Stimulated activated CD4-positive, alpha-beta T cell treated with anti-CD3 and anti-CD28 coated beads, Interleukin-4, amount 100 ng/mL, for 4 hours (primary cell): ENCODE measurements around the gene TMEM26.

Source experiments
- DNase-seq, 2 experiments: peaks; one replicate each; pipeline ENCODE4 v3.0.0-alpha.2; 2020

The TMEM26 gene

GRCh38 chr10:61452655-61453641 is at the start of gene TMEM26:
Gene TMEM26, minus strand, starts transcription at chr10:61453381. Its CDS starts 300 bp downstream, at chr10:61453081.
- DNase-seq: peak in 1 of 2 experiments; percentile 0

DNA sequence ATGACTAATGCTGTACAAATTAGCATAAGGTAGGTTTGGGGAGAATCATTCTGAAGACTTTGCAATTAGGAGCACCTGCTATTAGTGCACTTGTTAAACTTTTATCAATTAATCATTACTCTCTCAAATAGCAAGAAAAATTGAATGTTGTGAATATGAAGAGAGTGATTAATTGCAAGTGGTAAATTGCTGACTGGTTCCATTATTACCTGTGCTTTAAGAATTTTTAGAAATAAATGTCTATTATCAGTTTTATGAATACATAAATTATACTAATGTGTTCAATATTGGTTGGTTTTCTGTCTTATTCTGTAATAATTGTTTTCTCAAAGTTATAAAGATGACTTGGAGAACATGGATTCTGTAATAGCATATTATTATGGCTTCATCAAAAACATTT is 47.3 kb upstream of the TMEM26 start:
- no peak for DNase-seq

- DNase-seq: no peak
These were observed 39.3 kb upstream of the TMEM26 start for GRCh38 chr10:61492364-61492995.

GRCh38 chr10:61487506-61487905 is 34.3 kb upstream of the TMEM26 start:
- DNase-seq: no peak

- DNase-seq: no peak
These were observed 33.7 kb upstream of the TMEM26 start for GRCh38 chr10:61486738-61487396.

- DNase-seq: no peak
These were observed 33.1 kb upstream of the TMEM26 start for GRCh38 chr10:61486251-61486650.

GRCh38 chr10:61481597-61481996 is 28.4 kb upstream of the TMEM26 start:
- no peak for DNase-seq

DNA sequence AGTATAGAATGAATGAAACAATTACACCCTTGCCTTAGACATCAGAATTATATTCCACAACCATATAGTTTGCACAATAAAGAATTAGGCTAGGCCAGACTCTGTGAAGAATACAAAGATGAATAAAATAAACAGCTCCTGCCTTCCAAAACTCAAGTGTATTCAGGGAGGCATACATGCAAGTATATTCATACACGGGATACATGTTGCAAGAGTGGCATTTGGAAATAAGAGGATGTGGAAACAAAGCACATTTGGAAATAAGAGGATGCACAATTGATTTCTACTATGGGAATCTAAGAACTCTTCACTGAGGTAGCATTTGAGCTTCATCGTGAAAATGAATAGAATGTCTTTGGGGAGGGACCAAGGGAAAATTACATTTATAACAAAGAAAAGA is 27.0 kb upstream of the TMEM26 start:
- no peak for DNase-seq

GRCh38 chr10:61478621-61479312 is 25.6 kb upstream of the TMEM26 start:
- DNase-seq: no peak

DNA sequence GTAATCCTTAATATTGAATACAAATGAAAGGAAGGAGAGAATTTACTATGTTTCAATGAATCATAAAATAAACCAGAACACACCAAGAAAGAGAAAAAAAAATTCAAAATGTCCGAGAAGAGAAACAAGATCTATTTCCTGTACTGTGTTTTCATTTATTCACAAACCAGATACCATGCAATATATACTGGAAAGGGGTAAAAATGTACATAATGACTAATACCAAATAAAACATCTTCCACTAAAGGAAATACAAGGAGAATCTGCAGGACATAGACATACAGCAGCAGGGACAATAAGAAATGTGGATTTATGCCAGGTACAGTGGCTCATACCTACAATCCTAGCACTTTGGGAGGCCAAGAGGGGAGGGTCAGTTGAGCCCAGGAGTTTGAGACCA is 24.3 kb upstream of the TMEM26 start:
- DNase-seq: no peak

DNA sequence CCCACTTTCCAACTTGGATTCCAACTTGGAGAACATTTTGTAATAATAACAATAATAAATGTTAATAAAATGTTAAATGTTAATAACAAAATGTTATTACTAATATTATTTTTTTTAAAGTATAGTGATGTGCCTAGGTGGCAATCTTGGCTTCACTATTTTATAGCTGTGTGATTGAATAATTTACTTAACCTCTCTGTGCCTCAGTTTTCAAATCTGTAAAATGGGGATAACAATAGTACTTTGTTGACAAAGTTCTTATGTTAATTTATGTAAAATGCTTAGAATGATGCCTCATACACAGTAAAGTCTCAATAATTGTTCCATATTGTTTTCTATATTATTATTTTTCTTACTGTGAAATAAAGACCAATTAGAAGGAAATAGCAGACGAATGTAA is 23.3 kb upstream of the TMEM26 start:
- no peak for DNase-seq

GRCh38 chr10:61475449-61475873 is 22.3 kb upstream of the TMEM26 start:
- DNase-seq: no peak

DNA sequence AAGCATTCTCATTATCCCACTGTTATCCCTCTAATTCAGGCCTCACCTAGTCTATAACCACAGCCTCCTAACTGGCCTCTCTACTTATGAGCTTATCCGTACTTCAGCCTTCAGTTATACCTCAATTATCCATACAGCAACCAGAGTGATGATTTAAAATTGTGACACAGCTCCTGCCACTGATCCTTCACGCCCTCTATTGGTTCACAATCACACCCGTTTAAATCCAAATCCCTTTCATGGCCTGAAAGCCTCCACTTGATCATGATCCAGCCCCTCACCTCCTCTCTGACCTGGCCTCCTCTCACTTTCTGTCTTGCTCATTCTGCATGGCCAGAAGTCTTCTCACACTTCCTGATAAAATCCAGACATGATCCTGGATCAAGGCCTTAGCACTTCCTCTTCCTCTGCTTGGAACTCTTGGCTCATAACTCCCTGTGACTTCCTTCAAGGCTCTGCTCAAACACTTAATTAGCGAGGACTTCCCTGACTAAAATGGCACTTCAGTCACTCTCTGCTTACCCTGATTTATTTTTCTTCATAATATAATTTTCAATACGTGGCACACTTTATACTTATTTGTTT is 19.0 kb upstream of the TMEM26 start:
- DNase-seq: no peak

DNA sequence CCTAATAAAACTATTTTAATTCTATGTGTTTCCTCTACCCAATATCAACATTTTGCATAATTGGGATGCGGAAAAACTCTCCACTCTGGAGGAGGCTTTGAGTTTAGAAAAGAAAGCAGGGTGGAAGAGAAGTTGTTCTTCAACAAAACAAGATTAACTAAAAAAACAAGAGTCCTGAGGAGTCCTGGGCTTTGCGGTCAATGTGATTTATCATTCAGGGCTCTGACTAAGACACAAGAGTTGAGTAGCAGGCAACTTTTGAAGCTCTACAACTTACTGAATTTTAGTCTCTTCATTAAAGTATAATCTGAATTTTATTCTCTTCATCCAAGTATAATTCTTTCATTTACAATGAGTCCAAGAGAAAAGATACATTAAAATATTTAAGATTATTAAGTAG is 18.3 kb upstream of the TMEM26 start:
- no peak for DNase-seq

DNA sequence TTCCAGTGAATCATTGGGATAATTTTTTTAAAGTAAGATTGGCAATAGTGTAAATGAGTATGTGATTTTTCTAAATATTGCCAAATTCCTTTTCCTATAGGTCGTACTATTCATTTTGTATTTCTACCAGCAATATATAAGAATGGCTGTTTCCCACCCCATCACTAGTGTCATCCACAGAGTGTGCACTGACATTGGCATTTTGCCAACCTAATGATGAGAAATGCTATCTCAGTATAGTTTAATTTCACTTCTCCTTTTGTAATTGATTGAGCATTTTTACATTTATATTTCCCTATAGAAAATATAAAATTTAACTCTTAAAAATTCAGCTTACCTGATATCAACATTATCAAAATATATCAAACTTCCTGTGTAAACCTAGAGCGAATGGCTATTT is 17.6 kb upstream of the TMEM26 start:
- no peak for DNase-seq

- no peak for DNase-seq
These were observed 12.9 kb upstream of the TMEM26 start for GRCh38 chr10:61465901-61466632.

- no peak for DNase-seq
These were observed 12.0 kb upstream of the TMEM26 start for GRCh38 chr10:61465171-61465496.

DNA sequence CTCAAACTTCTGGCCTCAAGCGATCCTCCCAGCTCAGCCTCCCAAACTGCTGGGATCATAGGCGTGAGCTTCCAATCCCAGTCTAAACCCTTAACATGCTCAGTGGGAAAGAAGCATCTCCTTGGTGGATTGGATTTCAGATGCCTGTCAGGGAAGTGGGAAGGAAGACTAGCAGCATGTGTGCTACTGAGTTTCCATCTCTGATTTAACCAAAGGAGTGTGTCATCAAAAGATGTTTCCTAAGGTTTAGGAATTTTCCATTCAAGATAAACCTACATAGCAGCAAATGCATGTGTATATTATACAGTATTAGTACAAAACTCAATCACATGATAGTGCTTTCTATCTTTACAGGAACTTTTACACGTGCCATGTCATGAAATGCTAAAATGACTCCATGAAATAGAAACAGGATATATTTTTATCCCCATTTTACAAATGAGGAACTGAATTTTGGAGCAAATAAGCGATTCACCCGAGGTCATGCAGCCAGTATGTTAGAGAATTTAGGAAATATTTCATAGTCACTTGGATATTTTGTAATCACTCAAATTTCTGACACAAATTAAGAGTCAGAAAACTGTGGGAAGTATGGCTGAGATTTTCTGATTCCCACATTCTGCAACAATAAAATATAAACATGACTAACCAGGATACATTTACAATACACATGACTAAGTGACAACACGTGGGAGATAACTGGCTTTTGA is 11.4 kb upstream of the TMEM26 start:
- DNase-seq: no peak

DNA sequence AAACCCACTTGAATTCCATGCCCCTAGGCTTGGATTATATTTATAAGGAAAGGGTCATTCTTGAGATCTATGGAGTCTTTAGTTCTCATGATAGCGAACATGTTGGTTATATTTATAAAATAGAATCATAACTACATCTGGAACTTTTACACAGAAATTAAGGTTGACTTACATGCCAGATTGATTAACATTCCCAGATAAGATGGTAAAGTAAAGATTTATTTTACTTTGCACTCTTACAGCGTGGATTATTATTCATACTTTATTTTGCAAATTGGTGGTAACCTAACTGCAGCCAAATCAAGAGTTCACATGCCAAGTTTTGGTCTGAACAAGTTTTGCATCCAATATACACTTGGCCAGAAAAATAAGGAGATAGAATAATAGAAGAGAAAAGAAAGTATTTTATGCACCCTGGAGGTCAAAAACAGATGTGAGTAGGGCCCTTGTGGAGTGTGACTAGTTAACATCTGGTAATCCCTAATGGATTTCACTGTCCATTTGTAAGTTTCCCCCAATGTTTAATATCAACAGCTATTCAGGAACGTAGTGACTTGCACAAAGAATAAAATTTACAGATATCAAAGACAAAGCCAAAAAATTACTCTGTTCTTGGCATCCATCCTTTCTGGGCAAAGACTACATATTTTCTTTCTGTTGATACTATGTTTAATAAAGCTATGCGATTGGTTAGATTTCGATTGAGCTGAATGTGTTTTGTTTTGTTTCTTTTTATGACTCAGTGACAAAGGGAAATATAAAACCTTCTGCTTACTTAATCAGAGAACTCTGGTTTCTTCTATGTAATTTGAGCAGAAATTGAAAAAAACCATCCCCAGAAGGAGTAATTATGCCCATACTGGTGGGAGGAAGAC is 10.1 kb upstream of the TMEM26 start:
- DNase-seq: no peak

DNA sequence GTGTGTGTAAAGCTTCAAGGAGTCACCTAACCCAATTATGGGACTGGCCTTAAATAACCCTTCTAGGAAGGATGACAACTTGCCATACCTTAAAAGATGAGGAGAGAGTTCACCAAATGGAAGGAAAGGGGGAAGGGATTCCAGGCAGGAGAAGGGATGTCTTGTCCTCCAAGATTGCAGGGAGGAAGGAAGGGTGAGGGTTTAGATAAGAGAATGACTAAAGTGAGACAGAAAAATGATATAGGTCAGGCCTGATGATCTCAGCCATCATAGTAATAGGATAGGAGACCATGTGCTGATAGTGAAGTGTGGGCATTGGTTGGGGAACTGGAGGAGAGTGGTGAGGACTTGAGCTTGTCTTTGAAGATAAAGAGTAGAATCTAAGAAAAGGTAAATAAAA is 7.7 kb upstream of the TMEM26 start:
- no peak for DNase-seq
